ENCODE data around the gene TBC1D4. TPM values are rescaled to one million over a fixed set of nuclear protein-coding genes. Genes with fewer than 3 reads are reported as not detected.

The TBC1D4 gene
- total and polyA plus RNA-seq, 12 donors, result 41.6 to 324 (median 191) TPM

- H3K27ac ChIP-seq, result peak overlapping the region in 2 of 5 donors; percentile 4 to 31
- H3K4me1 ChIP-seq (replicated peaks in 1 of 2), result peaks cover 20 to 33% of the 10 kb centered on the region in 2 donors
- no peak overlapping the region for H3K4me3 ChIP-seq
- H3K36me3 ChIP-seq (replicated peaks in 1 of 2), result no peaks in the 10 kb centered on the region
- no peaks in the 10 kb centered on the region for H3K9me3 ChIP-seq (replicated peaks in 1 of 3)
- WGBS, 4 donors, result 33 to 43% (median 40%) methylated on average over 8 of the region's 8 CpGs
- intact Hi-C loops (cut with DNase I), result no loop called here
- DNase-seq, result no peak
- H3K27me3 ChIP-seq, result no peaks in the 10 kb centered on the region
- TF ChIP-seq POLR2A (IDR thresholded peaks at IDR 0.05), result no peak
Observed at GRCh38 chr13:75430436-75431209, 51.3 kb downstream of the TBC1D4 start.

- H3K4me1 ChIP-seq (replicated peaks in 1 of 2), result peaks cover 5 to 39% of the 10 kb centered on the region in 2 donors
- TF ChIP-seq POLR2A (IDR thresholded peaks at IDR 0.05) (no peak), CTCF (IDR thresholded peaks at IDR 0.05) (no peak)
- no peaks in the 10 kb centered on the region for H3K9me3 ChIP-seq (replicated peaks in 1 of 3)
- intact Hi-C loops (cut with DNase I), result no loop called here
- H3K27ac ChIP-seq, result no peak overlapping the region
- H3K27me3 ChIP-seq, result no peaks in the 10 kb centered on the region
- no peaks in the 10 kb centered on the region for H3K36me3 ChIP-seq (replicated peaks in 1 of 2)
- no peak for DNase-seq
- no peak overlapping the region for H3K4me3 ChIP-seq
Observed at GRCh38 chr13:75426421-75426820, 55.5 kb downstream of the TBC1D4 start.

- no peaks in the 10 kb centered on the region for H3K9me3 ChIP-seq (replicated peaks in 1 of 3)
- no peak overlapping the region for H3K4me3 ChIP-seq
- H3K27me3 ChIP-seq, result no peaks in the 10 kb centered on the region
- WGBS, 4 donors, result 89 to 93% (median 91%) methylated on average over 3 of the region's 3 CpGs
- intact Hi-C loops (cut with DNase I), result no loop called here
- H3K4me1 ChIP-seq (replicated peaks in 1 of 2), result peaks cover 0 to 41% of the 10 kb centered on the region in 2 donors
- no peak overlapping the region for H3K27ac ChIP-seq
- DNase-seq, result no peak
- no peak for TF ChIP-seq POLR2A (IDR thresholded peaks at IDR 0.05)
- TF ChIP-seq CTCF (IDR thresholded peaks at IDR 0.05), result no peak
- H3K36me3 ChIP-seq (replicated peaks in 1 of 2), result no peaks in the 10 kb centered on the region
Observed at GRCh38 chr13:75425216-75426009, 56.6 kb downstream of the TBC1D4 start.

GRCh38 chr13:75423946-75424345 is 58.0 kb downstream of the TBC1D4 start:
- H3K27me3 ChIP-seq, result no peaks in the 10 kb centered on the region
- intact Hi-C loops (cut with DNase I), result no loop called here
- TF ChIP-seq POLR2A (IDR thresholded peaks at IDR 0.05) (no peak), CTCF (IDR thresholded peaks at IDR 0.05) (no peak)
- no peak overlapping the region for H3K27ac ChIP-seq
- H3K9me3 ChIP-seq (replicated peaks in 1 of 3), result no peaks in the 10 kb centered on the region
- WGBS, 4 donors, result 78 to 93% (median 86%) methylated on average over 3 of the region's 3 CpGs
- peaks cover 9 to 45% of the 10 kb centered on the region in 2 donors for H3K4me1 ChIP-seq (replicated peaks in 1 of 2)
- no peaks in the 10 kb centered on the region for H3K36me3 ChIP-seq (replicated peaks in 1 of 2)
- H3K4me3 ChIP-seq, result no peak overlapping the region
- DNase-seq, result no peak
